ENCODE results near the gene SMCHD1.
"Not testable (repeated sequence)": the region's sequence is repeated elsewhere in the genome, so short reads cannot be mapped to it uniquely, and the experiment has no call there.

Gene SMCHD1

GRCh38 chr18:2716394-2717326, 61.1 kb downstream of the SMCHD1 start:
- DNase-seq (ENCODE audit: low spot score): no peak

- no peak for DNase-seq (ENCODE audit: low spot score)
These were observed 61.9 kb downstream of the SMCHD1 start for GRCh38 chr18:2717407-2717806.

- no peak for DNase-seq (ENCODE audit: low spot score)
These were observed 63.5 kb downstream of the SMCHD1 start for GRCh38 chr18:2719040-2719439.

- DNase-seq (ENCODE audit: low spot score): no peak
These were observed 67.7 kb downstream of the SMCHD1 start for GRCh38 chr18:2723207-2723606.

GRCh38 chr18:2729757-2730156, 74.2 kb downstream of the SMCHD1 start:
- DNase-seq (ENCODE audit: low spot score): no peak

- DNase-seq (ENCODE audit: low spot score): no peak
These were observed 81.3 kb downstream of the SMCHD1 start for GRCh38 chr18:2736823-2737222.

GRCh38 chr18:2740082-2740481, 84.6 kb downstream of the SMCHD1 start:
- not testable (repeated sequence) for DNase-seq (ENCODE audit: low spot score)

- no peak for DNase-seq (ENCODE audit: low spot score)
These were observed 90.7 kb downstream of the SMCHD1 start for GRCh38 chr18:2746274-2746673.

- no peak for DNase-seq (ENCODE audit: low spot score)
These were observed 102.8 kb downstream of the SMCHD1 start for GRCh38 chr18:2758309-2758708.

GRCh38 chr18:2774669-2775068, 119.1 kb downstream of the SMCHD1 start:
- DNase-seq (ENCODE audit: low spot score): no peak

- no peak for DNase-seq (ENCODE audit: low spot score)
These were observed 121.1 kb downstream of the SMCHD1 start for GRCh38 chr18:2776601-2777000.

GRCh38 chr18:2777241-2777640, 121.7 kb downstream of the SMCHD1 start:
- no peak for DNase-seq (ENCODE audit: low spot score)

GRCh38 chr18:2780750-2781149, 125.2 kb downstream of the SMCHD1 start:
- no peak for DNase-seq (ENCODE audit: low spot score)

GRCh38 chr18:2787225-2787624, 131.7 kb downstream of the SMCHD1 start:
- DNase-seq (ENCODE audit: low spot score): no peak

GRCh38 chr18:2792395-2792794, 136.9 kb downstream of the SMCHD1 start:
- no peak for DNase-seq (ENCODE audit: low spot score)

GRCh38 chr18:2794159-2794558, 138.6 kb downstream of the SMCHD1 start:
- DNase-seq (ENCODE audit: low spot score): no peak

- DNase-seq (ENCODE audit: low spot score): no peak
These were observed 142.4 kb downstream of the SMCHD1 start for GRCh38 chr18:2797951-2798350.

- no peak for DNase-seq (ENCODE audit: low spot score)
These were observed 143.8 kb downstream of the SMCHD1 start for GRCh38 chr18:2799369-2799768.

- DNase-seq (ENCODE audit: low spot score): peak; percentile 22
These were observed 150.7 kb downstream of the SMCHD1 start for GRCh38 chr18:2805970-2806943.

GRCh38 chr18:2808640-2809039, 153.1 kb downstream of the SMCHD1 start:
- DNase-seq (ENCODE audit: low spot score): not testable (repeated sequence)

GRCh38 chr18:2809666-2810183, 154.2 kb downstream of the SMCHD1 start:
- not testable (repeated sequence) for DNase-seq (ENCODE audit: low spot score)

GRCh38 chr18:2811416-2811815, 155.9 kb downstream of the SMCHD1 start:
- DNase-seq (ENCODE audit: low spot score): no peak
